Measurements from ENCODE around the gene CYB5R4.

CYB5R4 gene, protein sequence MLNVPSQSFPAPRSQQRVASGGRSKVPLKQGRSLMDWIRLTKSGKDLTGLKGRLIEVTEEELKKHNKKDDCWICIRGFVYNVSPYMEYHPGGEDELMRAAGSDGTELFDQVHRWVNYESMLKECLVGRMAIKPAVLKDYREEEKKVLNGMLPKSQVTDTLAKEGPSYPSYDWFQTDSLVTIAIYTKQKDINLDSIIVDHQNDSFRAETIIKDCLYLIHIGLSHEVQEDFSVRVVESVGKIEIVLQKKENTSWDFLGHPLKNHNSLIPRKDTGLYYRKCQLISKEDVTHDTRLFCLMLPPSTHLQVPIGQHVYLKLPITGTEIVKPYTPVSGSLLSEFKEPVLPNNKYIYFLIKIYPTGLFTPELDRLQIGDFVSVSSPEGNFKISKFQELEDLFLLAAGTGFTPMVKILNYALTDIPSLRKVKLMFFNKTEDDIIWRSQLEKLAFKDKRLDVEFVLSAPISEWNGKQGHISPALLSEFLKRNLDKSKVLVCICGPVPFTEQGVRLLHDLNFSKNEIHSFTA

DNA sequence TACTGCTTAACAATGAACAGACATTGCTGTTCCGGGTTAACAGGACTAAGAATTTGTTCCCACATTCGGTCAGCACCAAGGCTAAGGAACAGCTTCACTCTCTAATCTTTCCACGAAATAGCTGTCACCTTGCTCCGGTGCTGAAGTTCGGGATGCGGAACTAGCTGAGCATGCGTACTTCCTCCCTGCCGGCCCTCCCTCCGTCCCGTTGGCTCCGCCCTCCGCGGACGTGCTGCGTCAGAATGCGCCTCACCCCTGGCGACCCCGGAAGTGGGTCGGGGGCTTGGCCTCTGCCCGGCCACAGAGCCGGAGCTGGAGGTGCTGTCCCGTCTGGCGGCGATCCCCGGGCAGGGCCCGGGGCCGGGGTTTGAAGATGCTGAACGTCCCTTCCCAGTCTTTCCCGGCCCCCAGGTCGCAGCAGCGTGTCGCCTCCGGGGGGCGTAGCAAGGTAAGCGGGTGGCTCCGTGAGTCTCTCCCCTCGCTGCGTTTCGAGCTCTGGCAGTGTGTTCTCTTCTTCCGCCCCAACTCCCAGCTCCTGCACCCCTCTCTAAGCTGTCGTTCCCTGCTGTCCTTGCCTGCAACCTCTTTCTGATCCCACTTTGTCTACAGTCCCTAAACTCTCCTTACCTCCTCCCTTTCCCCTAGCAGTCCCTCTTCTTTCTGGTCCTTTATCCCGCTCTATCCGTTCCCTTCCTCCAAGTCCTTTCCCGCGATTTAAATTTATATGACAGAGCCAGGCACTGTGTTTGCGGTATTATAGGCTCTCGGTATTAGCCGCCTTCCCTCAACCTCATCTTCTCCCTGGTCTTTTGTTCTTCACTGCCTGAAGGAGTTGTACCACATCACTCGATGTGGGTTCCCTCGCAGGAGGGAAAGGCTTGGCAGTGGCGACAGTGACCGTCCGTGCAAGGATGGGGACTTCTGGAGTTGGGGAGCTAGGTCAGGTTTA lies at the start of gene CYB5R4:
Gene CYB5R4, plus strand, starts transcription at position 280 of the 949 bp plus-strand sequence. Its CDS starts 94 bp downstream, at position 374.
- peak; percentile 98 for DNase-seq (ENCODE audit: low spot score)

DNA sequence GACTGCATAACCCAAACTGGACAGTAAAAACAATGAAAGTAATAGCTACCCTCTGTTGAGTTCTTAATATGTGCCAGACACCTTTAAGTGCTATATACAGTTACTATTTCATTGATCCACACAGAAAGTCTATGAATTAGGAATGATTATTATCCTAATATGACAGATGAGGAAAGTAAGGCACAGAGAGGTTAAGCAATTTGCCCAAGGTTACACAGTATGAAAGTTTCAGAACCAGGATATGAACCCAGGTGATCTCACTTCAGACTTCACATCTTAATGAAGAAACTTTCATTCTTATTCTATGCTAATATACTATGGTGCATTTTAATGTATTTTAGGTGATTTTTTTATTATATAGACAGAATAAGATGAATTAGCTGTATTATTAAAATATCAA lies 46.9 kb upstream of the CYB5R4 start:
- DNase-seq (ENCODE audit: low spot score), result no peak

DNA sequence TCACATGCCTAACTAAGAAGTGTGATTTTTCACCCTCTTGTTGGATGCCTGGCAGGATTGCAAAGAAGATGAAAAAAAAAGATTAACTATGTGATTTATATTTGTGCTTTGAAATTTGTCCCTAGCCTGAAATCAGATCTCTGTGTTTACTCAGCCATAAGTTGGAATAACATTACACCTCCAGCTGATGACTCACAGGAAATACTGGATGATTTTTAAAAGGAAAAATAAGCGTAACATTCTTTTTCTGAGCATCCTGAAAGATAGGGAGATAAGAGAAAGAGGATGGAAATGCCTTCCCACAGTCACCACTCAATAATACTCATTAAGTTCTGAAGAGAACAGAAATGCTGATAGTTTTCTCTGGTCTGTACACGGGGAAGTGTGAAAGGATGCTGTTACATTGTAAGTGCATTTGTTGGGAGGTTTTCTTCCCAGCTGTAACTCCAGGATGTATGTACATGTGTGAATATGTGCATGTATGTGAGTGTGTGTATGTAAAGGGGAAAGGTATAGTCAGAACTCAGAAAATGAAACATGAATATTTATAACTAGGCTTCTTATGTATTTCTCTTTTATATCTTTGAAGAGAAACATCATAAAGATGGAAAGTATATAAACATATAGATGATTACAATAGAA lies 43.7 kb upstream of the CYB5R4 start:
- no peak for DNase-seq (ENCODE audit: low spot score)

DNA sequence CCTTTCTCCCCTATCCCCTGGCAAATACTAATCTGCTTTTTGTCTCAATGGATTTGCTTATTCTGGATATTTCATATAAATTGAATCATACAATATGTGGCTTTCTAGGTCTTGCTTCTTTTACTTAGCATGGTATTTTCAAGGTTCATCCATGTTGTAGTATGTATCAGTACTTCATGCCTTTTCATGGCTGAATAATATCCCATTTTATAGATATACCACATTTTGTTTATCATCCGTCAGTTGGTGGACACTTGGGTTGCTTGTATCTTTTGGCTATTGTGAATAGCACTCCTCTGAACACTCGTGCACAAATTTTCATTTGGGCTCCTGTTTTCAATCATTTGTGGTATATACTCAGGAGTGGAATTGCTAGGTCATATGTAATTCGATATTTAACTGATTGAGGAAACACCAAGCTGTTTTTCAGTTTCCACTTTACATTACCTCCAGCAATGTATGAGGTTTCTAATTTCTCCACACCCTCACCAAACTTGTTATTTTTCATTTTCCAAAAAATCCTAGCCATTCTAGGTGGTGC lies 36.8 kb upstream of the CYB5R4 start:
- DNase-seq (ENCODE audit: low spot score), result no peak

DNA sequence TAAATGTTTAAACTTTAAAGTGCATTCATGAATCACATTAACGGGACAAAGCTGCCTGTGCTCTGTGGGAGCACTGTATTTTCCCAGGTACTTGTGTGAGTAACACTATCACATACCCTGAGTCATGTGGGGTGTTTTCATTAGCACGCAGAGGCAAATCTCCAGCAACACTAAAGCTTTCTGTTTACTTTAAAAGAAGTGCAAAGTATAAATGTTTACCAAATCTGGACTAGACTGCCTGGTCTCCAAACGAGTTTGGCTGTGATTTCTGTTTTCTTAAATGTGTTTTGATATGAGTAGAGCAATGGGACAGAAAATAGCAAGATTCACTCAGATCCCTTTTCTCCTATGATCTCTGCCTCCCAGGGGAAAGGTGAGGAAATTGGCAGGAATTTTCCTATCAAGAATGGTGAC lies 35.1 kb upstream of the CYB5R4 start:
- no peak for DNase-seq (ENCODE audit: low spot score)

DNA sequence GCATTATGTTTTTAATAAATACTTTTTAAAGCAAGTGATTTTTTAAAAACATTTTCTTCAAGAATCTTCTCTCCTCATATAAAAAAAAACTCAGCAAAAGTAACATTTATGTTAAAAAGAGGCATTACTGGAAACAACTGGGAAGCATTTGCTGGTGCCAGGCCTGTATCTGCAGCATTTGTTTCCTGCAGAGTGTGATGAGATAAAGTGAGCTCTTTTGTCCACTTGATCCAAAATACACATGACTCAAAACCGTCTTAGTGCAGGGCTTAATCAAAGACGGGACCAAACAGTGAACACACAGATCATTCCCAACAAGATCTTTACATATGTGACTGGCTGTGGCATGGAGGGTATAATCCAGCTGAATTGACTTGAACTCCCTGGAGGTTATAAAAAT lies 34.7 kb upstream of the CYB5R4 start:
- no peak for DNase-seq (ENCODE audit: low spot score)

DNA sequence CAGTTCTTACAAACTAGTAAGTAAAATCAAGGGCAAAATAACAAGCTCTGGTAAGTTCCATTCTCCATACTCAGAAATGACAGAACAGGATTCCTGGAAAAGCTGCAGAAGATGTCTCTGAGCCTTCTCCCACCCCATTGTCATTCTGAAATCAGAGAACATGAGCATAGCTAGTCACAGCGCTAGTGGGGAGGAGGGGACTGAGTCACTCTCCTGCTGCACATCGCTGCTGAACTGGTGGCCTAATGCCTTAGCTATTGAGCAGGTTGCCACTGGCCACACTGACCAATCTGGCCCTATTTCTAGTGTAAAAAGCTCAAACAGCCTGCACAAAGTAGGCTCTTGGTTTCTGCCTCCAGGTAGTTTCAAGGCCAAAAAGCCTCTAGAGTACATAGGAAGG lies 32.4 kb upstream of the CYB5R4 start:
- no peak for DNase-seq (ENCODE audit: low spot score)

DNA sequence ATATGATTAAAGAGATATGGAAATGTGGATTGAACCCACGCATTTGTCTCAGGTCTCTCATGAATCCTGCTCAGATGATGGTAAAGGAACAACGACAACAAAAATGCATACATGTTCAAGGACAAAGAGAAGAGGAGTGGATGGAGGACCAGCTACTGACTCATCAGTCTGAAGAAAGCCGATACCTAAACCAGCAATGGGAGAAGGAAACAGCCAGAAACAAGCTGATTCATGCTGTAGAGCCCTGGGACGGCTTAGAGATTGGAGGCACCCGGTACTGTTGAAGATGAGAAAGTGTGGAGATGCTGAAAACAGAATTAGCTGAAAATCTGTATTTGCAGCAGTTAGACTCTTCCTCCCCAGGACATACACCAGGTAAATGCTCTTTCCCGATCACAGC lies 20.8 kb upstream of the CYB5R4 start:
- DNase-seq (ENCODE audit: low spot score), result no peak

DNA sequence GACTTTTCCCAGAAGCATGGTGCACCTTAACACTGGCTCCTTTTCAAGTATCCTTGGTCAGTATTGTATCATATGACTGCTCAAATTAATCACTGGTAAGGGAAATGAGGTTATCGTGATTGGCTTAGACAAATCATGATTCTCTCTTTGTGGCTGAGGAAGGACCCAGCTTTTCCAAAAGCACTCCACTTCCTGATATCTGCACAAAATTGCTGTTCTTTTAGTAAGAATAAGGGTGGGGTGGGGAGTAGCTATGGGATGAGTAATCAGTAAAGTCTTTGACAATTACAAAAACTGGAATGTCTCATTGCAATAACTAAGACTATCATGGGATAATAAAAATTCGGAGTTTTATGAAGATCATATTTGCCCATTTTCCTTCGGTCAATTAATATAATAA lies 15.3 kb upstream of the CYB5R4 start:
- no peak for DNase-seq (ENCODE audit: low spot score)

DNA sequence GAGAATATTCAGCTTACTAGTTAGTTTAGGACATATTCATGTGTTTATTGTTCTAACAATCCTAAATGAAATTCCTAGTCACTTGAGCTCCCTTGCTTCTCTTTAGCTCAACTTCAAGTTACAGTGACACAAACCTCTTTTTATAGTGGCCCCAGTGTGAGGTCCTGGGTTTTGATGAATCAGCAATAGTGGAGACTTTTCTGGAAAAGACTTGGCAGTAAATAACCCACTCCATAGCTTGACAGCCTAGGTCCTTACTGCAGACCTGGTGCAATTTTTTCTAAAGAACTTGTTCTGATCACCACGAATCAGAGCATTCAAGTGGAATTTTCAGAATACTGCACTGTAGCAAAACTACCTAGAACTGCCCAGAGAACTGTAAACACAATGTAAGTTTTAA lies 13.2 kb upstream of the CYB5R4 start:
- no peak for DNase-seq (ENCODE audit: low spot score)

DNA sequence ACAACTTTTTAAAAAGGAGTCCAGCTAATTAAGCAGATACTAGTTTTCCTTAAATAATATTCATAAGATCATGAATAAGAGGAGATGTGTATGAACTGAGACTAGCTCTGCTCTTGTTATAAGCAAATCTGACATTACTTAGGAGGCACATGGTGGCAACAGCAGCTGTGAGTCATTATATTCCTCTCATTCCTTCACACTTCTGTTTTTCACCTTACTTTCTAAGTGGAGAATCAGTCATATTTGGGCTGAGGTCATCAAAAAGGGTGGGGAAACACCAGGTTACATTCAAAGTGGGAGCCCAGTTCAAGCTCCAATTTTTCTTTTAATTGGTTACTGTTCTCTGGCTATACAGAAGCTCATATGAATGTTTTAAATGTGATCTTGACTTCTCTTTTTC lies 12.3 kb upstream of the CYB5R4 start:
- no peak for DNase-seq (ENCODE audit: low spot score)

DNA sequence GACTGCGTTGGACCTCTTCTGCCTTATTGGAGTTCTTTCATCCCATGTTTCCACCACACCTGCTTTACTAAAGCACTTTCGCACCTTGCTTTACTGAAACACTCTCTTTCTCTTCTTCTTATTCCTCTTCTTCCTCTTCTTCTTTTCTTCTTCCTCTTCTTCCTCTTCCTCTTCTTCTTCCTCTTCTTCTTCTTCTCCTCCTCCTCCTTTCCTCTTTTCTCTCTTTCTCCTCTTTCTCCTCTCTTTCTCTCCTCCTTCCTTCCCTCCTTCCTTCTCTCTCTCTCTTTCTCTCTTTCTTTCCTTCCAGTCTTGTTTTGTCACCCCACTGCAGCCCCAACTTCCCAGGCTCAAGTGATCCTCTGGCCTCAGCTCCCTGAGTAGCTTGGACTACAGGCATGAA lies 10.4 kb upstream of the CYB5R4 start:
- no peak for DNase-seq (ENCODE audit: low spot score)

DNA sequence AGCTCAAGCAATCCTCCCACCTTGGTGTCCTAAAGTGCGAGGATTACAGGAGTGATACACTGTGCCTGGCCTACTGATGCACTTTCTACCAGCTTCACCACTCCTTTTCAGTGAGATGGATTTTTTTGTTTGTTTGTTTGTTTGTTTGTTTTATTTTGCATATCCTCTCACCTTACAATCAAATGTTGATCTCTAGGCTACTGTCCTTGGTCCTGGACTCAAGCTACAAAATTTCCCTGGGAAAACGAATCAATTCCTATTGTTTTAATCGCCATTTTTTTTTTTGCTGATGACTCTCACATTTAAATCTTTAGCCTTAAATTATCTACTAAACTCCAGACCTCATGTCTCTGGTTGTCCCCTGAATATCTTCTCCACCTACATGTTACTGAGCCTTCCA lies 9.9 kb upstream of the CYB5R4 start:
- no peak for DNase-seq (ENCODE audit: low spot score)

DNA sequence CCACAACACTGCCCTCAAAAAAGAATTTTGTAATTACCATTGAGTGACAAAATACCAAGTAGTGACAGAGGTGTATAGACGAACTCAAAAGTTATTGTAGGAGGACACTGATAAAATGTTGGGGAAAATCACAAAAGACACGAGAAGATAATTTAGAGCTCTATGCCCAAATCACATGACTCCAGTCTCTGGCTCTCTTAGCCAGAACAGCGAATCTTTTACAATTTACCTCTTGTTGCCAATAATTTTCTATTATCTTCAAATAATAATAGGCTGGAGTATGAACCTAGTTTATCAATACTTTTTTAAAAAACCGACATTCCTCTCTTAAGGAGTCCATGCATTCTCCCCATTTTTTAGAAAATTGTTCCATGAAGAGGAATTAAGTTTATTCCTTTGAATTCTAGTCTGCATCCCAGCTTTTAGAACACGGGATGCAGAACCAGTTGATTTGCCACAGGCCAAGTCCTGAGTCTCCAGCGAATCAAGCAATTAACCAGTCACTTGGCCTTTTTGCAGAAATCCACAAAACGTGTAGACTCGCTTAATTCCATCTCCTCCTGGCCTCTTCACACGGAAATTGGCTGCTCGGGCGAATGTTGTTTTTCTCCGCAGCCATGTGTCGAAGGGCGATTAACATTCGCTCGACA lies 6.8 kb upstream of the CYB5R4 start:
- no peak for DNase-seq (ENCODE audit: low spot score)

DNA sequence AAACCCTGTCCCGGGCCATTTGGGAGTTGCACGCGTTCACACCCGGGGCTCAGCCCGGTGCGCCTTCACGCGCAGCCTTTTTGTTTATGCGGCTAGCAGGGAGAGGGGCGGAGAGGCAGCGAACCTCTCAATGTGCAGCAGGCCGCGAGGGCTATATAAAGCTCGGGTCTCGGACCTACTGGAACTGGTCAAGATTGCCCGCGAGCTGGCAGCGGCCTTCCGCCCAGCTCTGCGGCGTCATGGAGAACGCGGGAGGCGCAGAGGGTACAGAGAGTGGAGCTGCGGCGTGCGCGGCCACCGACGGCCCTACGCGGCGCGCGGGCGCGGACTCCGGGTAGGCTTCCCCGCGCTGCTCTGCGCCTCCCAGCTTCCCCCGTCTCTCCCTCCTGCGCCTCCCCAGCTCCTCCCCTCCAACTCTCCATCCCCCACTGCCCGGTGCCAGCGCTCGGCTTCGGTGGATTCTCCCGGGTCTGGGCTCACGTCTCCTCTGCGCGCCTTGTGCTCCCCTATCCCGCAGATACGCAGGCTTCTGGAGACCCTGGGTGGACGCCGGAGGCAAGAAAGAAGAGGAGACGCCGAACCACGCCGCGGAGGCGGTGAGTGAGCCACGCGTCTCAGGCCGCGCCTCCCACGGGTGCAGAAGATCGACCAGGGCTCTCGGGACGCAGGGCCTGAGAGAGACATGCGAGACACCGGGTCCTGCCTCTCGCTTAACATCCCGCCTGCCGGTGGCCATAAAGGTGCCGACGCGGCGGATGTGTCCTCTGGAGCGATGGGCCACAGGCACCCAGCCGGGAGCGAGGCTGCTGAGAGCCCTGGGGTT lies 6.1 kb upstream of the CYB5R4 start, which contains the start of gene RIPPLY2:
Gene RIPPLY2, plus strand, starts transcription at position 183 of the 823 bp plus-strand sequence. Its CDS starts 57 bp downstream, at position 240.
- DNase-seq (ENCODE audit: low spot score), result peak; percentile 72

DNA sequence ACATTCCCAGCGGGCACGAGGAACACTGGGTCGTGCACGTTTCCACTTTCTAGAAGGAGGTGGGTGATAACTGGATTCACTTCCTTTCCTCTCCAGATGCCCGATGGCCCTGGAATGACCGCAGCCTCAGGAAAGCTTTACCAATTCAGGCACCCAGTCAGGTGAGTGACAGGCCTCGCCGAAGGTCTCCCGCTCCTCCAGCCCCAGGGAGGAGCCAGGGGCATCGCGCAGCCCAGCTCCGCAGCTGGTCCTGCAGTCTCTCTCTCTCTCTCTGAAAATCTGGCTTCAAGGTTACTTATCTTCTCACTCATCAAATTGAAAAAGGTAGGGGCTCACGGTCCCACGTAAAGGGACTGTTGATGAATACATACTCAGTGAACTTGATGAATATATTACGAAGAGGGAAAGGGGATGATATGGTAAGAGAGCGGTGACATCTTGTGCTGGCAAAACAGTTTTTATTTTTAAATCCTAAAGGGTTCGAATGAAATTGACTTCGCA lies 5.4 kb upstream of the CYB5R4 start:
- no peak for DNase-seq (ENCODE audit: low spot score)

DNA sequence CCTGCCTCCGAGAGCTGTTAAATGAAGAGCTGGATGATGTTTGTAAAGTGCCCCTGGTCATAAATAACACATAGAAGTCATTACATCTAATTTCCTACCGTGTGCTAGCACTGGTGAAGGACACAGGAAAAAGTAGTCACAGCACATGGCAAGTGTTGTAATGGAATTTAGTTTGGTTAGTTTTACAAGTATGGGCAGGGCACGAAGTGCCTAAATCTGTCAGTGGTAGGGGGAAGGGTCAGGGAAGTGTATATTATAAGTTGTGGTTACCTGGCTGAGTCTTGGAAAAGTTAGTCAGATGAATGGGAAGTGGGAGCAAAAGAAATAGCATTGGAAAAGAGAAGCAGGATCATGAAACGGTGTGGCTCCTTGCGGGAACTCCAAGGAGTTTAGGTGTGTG lies 4.7 kb upstream of the CYB5R4 start:
- no peak for DNase-seq (ENCODE audit: low spot score)

DNA sequence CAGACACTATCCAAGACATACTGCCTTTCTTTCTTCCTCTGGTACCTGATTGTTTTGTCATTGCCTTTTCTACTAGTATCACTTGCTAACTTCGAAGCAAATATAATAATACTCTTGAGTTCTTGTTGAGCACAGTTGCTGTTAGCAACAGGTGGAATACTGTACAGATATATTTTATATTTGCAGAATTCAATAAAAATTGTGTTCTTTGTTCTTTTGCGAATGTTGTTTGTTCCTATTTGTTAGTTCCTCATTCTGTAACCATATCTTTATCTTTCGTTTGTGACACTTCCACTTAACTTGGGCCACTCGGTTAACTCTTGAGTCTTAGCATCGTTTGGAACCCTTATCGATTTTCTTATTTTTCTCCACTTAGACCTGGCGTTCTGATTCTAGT lies 868 bp downstream of the CYB5R4 start:
- DNase-seq (ENCODE audit: low spot score), result no peak

DNA sequence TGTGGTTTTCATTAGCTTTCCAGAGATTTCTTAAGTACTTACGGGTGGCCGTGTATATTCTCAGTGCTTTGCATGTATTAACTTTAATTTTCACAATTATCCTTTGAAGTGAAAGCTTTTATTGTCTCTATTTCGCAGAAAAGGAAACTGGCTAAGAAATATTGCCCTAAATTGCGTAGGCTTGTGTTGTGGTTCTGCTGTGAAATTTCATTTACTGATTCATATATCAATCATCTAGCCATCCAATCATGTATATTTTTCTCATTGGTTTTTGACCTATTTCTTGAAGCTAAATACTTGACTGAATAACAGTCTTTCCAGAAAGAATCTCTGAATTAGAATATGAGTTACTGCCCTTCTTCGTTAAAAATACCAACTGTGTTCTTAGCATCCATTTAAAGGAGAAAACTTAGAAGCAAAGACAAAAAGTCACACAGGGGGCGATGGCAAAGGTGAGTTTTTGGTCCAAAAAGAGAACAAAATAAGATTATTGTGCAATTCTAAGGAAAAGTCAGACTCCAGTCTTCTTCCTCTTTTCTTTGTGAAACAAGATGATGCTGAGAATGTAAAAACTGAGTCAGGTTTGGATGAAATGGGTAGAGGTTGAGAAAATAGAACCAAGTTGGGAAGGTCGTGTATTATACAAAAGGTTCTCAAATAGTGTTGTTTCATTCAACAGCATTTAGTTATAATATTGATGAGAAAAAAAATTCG lies 1.4 kb downstream of the CYB5R4 start:
- DNase-seq (ENCODE audit: low spot score), result no peak

All from ecto neural progenitor cell (in vitro differentiated cells).